Testis (tissue), 2 donors: ENCODE data around the gene CST8.

Experiments used
- CTCF ChIP-seq, 3 experiments: fragments of 450-650 bp in 2 of 3; fragments of 200-600 bp in 1 of 3; sonication (generic) in 1 of 3; IDR thresholded peaks; one replicate each; pipeline ENCODE4 v1.5.1; 2016 to 2019; ENCODE audit warnings: antibody characterized with exemption in 3 of 3, mild to moderate bottlenecking in 2 of 3, moderate library complexity in 1 of 3
- POLR2A ChIP-seq: fragments of 450-650 bp; IDR thresholded peaks from one replicate; pipeline ENCODE4 v1.6.1; 2017; ENCODE audit warnings: antibody characterized with exemption, mild to moderate bottlenecking, moderate library complexity

- TF ChIP-seq CTCF (IDR thresholded peaks at IDR 0.05) = no peak
- TF ChIP-seq POLR2A = no peak
These were observed 18.5 kb downstream of the CST8 start for GRCh38 chr20:23509247-23509913.
